Measurements from ENCODE around the gene TAF9B.
"Not testable (repeated sequence)": the region's sequence is repeated elsewhere in the genome, so short reads cannot be mapped to it uniquely, and the experiment has no call there.

The TAF9B gene, protein sequence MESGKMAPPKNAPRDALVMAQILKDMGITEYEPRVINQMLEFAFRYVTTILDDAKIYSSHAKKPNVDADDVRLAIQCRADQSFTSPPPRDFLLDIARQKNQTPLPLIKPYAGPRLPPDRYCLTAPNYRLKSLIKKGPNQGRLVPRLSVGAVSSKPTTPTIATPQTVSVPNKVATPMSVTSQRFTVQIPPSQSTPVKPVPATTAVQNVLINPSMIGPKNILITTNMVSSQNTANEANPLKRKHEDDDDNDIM

DNA sequence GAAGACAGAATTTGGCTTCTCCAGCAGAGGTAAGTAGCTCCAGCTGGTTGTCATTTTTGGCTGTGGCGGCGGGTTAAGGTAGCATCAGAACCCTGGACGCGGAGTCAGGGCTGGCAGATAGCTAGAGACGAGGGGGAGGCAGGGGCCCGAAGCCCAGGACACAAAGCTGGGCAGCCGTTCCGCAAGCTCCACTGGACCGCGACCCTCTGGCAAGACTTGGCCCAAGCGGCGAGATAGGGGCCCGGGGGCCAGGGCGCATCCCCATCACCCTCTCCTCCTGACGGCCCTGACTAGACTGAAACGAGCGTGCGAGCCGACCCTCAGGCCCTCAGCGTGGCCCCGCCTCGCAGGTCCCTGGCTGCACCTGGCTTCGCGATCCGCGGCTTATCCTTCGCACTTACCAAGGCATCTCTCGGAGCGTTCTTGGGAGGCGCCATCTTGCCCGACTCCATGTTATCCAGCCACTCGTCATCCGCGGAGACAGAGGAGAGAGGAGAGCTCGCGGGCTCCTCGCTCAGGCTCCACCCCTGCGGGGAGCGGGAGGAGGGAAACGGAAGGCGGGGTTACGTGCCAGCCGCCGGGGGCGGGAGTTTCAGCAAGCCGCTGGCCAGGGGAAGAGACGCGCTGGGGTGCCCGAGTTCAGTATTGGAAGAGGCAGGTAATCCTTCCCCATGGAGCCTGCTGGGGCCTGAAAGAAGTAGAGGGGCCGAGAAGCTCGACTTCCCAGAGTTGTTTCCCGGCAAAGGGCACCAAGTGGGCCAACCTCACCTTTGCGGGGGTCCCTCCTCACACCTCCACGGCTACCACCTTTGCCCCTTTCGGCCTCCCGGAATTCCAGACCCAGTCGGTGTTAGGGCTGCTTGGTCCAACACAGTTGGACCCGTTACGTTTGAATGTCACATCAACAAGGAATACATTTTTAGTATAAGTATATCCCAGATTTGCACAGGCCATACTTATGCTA, at the start of gene TAF9B:
TSS of gene TAF9B (minus strand) at position 491 of the 964 bp plus-strand sequence. CDS start at position 452, 39 bp downstream.
- peak; percentile 84 to 87 for DNase-seq

DNA sequence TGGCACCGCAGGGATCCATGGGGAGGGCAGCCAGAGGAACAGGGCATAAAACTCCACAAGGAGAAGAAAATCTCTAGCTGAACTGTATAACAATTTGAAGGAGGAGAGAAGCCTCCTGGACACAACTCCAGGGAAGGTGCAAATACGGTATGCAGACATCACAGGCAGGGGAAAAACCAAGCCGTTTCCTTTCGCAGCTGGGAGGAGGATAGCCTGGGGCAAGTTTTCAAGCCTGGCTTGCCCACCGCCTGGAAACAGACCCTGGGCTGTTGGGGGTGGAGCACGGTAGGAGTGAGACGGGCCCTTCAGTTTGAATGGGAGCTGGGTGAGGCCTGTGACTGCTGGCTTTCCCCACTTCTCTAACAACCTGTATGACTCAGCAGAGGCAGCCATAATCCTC, 43.4 kb upstream of the TAF9B start:
- no peak for DNase-seq

DNA sequence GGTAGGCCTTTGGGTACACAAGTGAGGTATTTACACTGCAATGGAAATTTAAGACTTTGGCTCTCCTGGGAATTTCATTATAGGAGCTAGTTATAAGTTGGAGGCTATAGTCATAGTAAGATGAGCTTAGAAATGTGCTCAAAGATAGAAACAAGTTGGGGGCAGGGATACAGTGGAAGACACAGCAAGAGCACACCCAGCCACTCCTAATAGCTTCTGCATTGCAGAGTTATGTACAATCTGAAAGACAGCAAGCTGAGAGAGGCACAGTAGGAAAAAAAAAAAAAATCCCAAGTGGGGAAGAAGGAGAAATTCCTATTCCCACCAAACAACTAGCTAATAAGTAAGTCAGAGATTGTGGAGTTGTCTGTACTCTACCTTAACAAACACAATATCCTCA, 41.9 kb upstream of the TAF9B start:
- no peak for DNase-seq

DNA sequence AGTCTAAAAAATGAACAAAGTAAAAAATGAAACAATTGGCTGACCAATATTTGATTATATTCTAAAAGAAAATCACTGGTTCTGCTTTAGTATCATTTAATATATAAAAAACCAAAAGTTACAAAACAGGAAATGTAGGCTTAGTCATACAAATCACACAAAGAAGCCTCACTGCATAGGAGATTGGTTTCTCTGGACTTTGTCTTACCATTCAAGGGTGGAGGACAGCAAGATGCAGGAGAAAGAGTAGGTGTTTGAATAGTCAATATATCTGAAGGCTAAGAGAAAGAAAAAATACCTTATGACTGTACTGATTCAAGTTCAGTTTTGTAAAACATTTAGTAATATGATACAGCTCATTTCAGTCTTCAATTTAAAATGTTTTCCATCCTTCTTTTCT, 28.6 kb upstream of the TAF9B start:
- DNase-seq: no peak

DNA sequence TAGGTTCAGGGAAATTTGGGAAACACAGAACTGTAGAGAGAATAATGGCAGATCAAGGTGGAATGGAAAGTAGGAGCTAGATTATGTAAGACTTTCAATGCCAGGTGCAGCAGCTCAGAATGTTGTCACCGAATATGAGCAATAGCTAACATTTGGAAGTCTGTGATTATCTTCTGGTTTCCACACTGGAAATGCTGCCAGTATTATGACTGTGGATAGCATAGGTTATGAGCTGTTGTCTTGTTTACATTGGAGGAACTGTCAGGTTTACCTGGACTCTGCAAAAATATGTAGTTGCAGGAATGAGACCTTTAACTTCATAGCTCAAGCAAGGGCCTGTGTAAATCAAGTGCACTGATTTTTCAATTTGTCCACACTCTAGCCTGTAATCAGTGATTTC, 26.0 kb upstream of the TAF9B start:
- no peak for DNase-seq

DNA sequence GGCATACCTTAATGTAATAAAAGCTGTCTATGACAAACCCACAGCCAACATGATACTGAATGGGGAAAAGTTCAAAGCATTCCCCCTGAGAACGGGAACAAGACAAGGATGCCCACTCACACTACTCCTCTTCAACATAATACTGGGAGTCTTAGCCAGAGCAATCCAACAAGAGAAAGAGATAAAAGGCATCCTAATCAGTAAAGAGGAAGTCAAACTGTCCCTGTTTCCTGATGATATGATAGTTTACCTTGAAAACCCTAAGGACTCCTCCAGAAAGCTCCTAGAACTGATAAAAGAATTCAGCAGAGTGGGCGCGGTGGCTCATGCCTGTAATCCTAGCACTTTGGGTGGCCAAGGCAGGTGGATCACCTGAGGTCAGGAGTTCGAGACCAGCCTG, 23.7 kb upstream of the TAF9B start:
- DNase-seq: not testable (repeated sequence)

DNA sequence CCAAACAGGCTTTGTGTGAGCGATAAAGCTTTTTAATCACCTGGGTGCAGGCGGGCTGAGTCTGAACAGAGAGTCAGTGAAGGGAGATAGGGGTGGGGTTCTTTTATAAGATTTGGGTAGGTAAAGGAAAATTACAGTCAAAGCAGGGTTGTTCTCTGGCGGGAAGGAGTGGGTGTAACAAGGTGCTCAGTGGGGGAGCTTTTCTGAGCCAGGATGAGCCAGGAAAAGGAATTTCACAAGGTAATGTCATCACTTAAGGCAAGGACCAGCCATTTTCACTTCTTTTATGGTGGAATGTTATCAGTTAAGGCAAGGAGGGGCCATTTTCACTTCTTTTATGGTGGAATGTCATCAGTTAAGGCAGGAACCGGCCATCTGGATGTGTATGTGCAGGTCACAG, 21.3 kb upstream of the TAF9B start:
- DNase-seq: not testable (repeated sequence)

DNA sequence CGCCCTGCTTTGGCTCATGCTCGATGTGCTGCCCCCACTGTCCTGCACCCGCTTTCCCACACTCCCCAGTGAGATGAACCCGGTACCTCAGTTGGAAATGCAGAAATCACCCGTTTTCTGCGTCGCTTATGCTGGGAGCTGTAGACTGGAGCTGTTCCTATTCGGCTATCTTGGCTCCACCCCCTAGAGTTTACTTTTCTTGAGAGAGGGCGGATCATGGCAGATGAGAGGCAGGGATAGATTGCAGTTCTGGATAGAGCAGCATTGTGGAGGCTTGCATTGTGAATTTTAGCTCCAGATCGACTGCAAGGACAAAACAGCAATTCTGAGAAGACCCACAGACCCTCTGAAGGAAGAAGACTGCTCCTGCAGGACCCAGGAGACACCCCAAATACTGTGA, 18.4 kb upstream of the TAF9B start:
- DNase-seq: not testable (repeated sequence)

DNA sequence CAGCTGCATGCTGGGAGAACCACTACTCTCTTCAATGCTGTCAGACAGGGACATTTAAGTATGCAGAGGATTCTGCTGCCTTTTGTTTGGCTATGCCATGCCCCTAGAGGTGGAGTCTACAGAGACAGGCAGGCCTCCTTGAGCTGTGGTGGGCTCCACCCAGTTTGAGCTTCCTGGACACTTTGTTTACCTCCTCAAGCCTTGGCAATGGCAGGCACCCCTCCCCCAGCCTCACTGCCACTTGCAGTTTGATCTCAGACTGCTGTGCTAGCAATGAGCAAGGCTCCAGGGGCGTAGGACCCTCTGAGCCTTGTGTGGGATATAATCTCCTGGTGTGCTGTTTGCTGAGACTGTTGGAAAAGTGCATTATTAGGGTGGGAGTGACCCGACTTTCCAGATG, 17.9 kb upstream of the TAF9B start:
- not testable (repeated sequence) for DNase-seq

DNA sequence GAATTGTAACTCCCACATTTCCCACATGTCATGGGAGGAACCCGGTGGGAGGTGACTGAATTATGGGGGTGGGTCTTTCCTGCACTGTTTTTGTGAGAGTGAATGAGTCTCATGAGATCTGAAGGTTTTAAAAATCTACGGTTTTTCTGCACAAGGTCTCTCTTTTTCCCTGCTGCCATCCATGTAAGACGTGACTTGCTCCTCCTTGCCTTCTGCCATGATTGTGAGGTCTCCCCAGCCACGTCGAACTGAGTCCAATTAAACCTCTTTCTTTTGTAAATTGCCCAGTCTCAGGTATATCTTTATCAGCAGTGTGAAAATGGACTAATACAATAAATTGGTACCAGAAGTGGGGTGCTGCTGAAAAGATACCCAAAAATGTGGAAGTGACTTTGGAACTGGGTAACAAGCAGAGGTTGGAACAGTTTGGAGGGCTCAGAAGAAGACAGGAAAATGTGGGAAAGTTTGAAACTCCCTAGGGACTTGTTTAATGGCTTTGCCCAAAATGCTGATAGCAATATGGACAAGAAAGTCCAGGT, 7.6 kb upstream of the TAF9B start:
- DNase-seq: not testable (repeated sequence)

DNA sequence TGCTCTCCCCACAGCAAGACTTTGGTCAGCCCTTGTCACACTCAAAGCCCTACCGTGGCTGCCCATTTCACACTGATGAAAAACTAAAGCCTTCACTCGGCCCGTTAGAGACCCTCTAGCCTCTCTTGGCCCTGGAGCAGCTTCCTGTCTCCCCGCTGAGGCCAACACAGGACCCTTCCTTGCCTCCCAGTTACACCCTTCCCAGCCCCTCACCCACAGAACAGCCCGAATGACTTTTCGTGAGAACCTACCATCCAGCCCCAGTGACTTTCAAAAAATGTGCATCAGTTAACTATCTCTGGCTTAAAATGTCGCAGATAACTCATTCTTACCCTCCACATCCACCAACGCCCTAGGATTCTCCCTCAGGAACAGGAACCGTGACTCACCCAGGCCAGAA, 756 bp upstream of the TAF9B start:
- no peak for DNase-seq

DNA sequence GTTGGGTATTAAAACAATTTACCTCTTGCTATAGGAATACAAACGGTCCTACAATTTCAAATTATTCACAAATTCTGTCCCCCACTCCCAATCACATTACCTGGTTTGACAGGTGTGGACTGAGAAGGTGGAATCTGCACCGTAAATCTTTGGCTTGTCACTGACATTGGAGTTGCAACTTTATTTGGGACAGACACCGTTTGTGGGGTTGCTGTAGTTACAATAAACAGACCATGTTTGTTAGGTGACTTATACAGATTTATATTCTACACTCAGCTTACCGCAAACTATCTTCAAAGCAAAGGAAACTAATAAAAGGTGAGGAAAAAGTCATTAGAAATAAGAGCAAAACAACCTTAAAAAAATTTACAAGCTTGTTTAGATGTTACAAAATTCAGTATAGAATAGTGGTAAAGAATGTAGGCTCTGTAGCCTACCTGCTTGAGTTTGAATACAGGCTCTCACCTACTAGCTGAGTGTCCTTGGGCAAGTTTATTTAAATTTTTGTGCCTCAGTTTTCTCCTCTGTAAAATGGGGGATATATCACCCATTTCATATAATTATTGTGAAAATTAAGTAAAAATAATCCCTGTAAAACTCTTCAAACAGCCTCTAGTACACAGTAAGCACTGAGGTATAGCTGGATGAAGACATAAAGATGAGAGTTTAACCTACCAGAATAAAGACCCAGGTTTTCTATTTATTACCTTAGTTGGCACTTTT, 6.1 kb downstream of the TAF9B start:
- DNase-seq: no peak

DNA sequence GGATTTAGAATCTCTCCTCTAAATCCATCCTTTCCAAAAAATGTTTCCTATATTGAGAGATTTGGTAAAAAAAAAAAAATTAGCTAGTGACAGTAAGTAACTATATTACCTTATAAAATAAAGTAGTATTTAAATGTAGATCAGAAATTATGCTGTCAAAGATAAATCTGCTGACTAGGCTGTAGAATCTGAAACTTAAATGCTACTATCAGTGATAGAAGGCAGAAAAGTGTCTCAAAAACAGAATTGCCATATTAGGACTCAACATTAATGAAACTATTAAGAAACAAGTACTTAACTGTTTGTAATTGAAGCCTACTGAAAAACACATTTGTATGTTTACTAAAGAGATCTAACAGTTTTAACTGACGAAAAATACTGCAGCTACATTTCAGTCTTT, 8.3 kb downstream of the TAF9B start:
- DNase-seq: no peak

DNA sequence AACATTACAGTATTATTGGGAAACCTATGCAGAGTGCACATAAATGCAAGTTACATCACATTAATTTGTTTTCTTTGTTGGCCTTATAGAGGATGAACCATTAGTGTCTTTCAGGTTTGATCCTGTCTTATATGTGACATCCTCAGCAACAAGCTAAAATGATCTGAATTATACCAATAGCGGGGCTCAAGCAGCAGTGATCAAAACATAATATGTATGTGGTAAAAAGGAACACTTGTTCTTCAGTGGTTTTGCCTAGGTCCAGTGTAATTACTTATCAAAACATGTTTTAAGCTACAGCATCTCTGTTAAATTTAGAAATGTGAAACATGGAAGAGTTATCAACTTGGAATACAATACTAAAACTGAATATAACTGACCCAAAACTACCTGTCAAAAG, 9.1 kb downstream of the TAF9B start:
- DNase-seq: no peak

DNA sequence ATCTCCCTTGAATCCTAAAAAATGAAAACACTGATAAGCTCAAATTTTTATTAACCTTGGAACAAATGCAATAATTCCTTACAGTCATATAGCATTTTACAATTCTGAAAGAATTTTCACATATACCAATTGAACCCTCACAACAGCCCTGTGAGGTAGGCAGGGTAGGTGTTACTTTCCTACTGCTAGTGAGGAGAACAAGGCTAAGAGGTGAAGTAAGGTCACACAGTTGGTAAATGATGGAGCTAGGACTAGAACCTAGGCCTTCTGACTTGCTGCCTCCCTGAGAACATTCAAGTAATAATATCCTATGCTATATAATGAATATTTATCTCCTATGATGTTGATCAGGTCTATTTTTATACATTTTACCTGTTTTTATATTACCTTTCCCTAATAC, 9.7 kb downstream of the TAF9B start:
- no peak for DNase-seq

DNA sequence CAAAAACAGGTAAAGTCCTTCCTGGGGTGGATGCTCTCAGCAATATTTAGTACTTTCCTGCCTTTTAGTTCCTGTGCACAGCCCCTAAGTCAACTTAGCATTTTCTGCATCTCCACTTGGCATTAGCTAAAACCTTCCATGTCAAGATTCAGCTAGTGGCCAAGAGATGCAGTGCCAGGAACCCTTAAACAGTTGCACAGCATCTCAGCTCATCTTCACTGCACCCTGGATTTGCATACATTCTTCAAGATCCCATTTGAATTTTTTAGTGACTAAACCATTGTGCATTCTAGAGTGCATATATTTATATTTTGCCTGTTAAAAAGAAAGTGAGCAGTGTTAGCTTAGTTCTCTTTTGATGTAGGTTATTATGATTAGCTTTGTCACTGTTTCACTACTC, 13.7 kb downstream of the TAF9B start:
- DNase-seq: not testable (repeated sequence)

DNA sequence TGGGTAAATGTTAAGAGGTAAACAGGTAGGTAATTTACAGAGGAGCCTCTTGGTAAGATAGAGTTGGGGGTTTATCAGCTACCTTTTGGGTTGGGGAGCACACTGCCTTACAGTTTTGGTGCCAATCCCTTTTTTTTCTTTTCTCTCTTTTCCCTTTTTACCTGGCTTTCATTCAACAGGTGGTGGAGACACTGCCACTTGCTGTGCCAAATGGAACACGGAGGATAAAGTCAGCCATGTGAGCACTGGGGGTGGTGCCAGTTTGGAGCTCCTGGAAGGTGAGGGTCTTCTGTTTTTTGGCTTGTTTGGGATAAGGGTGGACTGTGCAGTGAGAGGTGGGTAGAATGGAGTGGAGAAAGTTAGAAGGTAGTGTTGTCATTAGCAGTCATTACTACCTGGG, 14.3 kb downstream of the TAF9B start:
- DNase-seq: no peak

DNA sequence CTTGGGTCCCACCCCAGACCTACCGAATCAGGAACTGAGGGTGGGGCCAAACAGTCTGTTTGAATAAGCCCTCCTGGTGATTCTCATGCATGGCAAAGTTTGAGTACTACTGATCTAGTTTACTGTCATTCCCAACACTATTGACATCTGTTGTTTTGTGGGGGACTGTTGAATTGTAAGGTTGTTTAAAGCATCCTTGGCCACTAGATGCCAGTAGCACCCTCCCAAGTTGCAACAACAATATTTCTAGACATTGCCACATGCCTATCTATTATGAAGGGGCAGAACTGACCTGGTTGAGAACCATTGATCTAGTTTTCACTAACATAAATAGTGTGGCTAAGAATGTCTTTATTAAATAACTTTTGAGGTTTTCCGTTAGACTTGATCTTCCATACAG, 15.1 kb downstream of the TAF9B start:
- no peak for DNase-seq

DNA sequence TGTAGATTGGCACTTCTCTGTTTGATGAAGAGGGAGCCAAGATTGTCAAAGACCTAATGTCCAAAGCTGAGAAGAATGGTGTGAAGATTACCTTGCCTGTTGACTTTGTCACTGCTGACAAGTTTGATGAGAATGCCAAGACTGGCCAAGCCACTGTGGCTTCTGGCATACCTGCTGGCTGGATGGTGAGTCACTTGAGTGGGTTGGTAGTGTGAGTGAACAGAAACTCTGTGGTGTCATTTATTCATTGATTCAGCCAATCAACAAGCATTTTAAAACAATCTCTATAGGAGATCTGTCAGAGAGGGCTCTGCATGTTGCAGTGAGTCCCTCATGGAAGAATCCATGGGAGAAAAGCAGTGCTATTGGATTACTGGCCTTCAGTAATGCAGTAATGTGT, 16.3 kb downstream of the TAF9B start:
- peak; percentile 34 to 48 for DNase-seq

DNA sequence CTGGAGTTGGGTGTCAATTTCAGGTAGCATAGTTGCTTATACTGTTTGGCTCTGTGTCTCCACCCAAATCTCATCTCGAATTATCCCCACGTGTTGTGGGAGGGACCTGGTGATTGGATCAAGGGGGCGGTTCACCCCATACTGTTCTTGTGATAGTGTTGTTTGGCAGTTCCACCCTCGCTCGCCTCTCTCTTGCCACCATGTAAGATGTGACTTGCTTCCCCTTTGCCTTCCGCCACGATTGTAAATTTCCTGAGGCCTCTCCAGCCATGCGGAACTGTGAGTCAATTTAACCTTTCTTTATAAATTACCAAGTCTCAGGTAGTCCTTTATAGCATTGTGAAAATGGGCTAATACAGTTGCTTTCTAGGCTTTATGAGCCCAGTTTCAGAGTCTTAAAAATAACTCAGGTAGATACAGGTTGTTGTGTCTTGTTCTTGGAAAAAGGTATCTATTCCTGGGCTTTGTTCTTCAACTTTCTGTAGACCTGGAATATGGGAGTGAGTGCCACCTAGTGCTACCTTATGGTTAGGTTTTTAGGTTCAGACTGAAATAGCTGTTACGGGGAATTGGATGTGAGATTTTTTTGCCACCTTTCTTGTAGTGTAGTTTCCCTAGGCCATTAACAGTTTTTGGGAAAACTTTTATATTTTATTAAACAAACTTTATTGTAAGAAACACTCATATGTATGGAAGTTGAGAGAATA, 19.8 kb downstream of the TAF9B start:
- no peak for DNase-seq

DNA sequence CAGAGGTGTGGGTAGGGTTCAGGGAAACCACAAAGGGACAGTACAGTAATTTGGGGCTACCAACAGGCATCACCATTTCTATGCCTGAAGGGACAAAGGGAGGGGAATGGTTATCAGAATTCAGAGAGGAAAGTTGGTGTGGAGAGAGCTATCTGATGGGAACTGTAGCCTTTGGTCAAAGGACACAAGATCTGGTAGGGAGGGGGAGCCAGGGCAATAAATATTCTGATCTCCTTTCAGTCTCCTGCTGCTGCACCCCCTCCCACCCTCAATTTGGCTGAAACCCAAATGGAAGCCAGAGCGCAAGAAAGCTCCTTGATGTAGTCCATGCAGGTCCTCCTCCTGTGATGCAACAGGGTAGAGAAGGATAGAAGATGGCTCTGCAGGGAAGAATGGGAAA, 20.8 kb downstream of the TAF9B start:
- DNase-seq: no peak

DNA sequence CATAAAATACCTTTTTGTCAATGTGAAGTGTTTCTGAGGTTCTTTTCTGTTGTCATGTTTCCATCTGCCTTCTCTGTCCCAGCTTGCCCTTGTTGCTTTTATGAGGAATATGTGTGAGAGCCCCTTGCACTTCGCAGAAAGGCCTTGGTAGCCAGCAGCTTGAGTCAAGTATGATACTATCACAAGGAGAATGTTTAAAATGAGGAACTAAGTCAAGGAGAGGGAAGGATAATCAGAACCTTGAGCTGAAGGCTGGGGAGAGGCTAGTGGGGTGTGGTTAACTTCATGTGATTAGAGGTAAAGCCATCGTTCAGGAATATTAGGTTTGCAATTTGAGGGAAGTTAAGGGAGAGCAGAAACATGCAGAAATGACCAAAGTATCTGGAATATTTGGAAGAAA, 22.7 kb downstream of the TAF9B start:
- no peak for DNase-seq

DNA sequence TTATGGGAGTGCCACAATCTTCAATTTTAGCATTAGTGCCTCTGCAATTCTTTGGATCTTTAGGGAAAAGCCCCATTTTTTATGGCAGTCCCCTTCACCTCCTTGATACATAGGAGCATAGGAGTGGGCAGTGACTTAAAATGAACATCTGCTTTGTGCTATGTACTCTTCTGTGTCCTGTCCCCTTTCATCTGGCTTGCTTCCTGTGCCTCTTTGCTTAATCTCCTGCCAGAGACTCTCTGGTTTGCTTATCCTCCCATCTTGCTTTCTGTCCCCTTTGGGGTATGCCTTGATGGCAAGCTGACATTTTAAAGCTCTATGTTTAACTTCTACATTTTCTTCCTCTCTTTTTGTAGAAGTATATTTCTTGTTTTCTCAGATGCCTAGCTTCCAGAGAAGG, 23.1 kb downstream of the TAF9B start:
- DNase-seq: no peak

Data from activated CD4-positive, alpha-beta T cell treated with anti-CD3 and anti-CD28 coated beads, Interleukin-2, amount 50 U/mL, for 48 hours (primary cell).